ENCODE measurements around the gene GJC1. TPM values are rescaled to one million over a fixed set of nuclear protein-coding genes. Genes with fewer than 3 reads are reported as not detected.

GJC1 gene
- total and polyA plus RNA-seq, 9 of the 15 experiments (the other 6 are each of a cell fraction or from before 2014, with no cell fraction given): 0.04 to 1.4 (median 0.18) TPM; not detected in 1

- TF ChIP-seq, protein P1, sequence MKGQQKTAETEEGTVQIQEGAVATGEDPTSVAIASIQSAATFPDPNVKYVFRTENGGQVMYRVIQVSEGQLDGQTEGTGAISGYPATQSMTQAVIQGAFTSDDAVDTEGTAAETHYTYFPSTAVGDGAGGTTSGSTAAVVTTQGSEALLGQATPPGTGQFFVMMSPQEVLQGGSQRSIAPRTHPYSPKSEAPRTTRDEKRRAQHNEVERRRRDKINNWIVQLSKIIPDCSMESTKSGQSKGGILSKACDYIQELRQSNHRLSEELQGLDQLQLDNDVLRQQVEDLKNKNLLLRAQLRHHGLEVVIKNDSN (CRISPR knock-in tag; IDR thresholded peaks at IDR 0.05): 0 out of 2 replicates have a peak, but pooled peaks have one; percentile 15
- no peak for TF ChIP-seq FOXM1 (IDR thresholded peaks at IDR 0.05; ENCODE audit: low read depth)
- 0 out of 2 replicates have a peak, but pooled peaks have one; percentile 56 for TF ChIP-seq FOXM1 (CRISPR knock-in tag; IDR thresholded peaks at IDR 0.05; ENCODE audit: low read depth)
- TF ChIP-seq JUNB (CRISPR knock-in tag; conservative IDR thresholded peaks at IDR 0.05): 0 out of 2 replicates have a peak, but pooled peaks have one; percentile 3
Measured at GRCh38 chr17:44778656-44779210, 51.4 kb downstream of the GJC1 start (continued).

GRCh38 chr17:44777394-44778348, 52.4 kb downstream of the GJC1 start:
- no TSS peak for BruUV-seq (replicated peaks)
- no peak overlapping the region for H3K4me3 ChIP-seq
- H3K27me3 ChIP-seq (ENCODE audit: control insufficient read depth in 2 of 2, insufficient read depth in 2 of 2, low read length in 2 of 2): peaks cover 8 to 40% of the 10 kb centered on the region in 2 experiments; a peak in 4 of 5 replicates
- POLR2A ChIA-PET: interaction anchor here (0.6 to 0.9 kb wide), 5 partner anchors 18 to 341 kb away, joined by 3 read pairs; no protein-coding TSS in a partner anchor
- FAIRE-seq: no peak
- in situ Hi-C loops (cut with MboI): loop anchor here (10.0 kb wide), 1 partner anchor 237 kb away; no protein-coding TSS in a partner anchor
- peak overlapping the region in 1 of 2 experiments; percentile 37; a peak in 2 of 4 replicates for H3K9ac ChIP-seq (ENCODE audit: insufficient read depth in 1 of 2, low read depth in 2 of 2, low read length in 2 of 2)
- H2AFZ ChIP-seq (ENCODE audit: low read depth, low read length): no peak overlapping the region
- H3K36me3 ChIP-seq (ENCODE audit: control insufficient read depth, insufficient read depth, low read length): no peaks in the 10 kb centered on the region
- peaks cover 5% of the 10 kb centered on the region for H4K20me1 ChIP-seq (replicated peaks; ENCODE audit: control insufficient read depth, insufficient read depth, low read length)
- H3K4me1 ChIP-seq (replicated peaks in 1 of 2; ENCODE audit: control insufficient read depth in 2 of 2, insufficient read depth in 2 of 2, low read length in 2 of 2): peaks cover 10 to 63% of the 10 kb centered on the region in 2 experiments; a peak in 4 of 5 replicates
- no peak overlapping the region for H3K27ac ChIP-seq (ENCODE audit: extremely low read depth, low read depth, low read length)
- no peak for ATAC-seq
- H3K79me2 ChIP-seq (ENCODE audit: control insufficient read depth, insufficient read depth, low read length): no peaks in the 10 kb centered on the region
- CTCF ChIA-PET (ENCODE audit: low intra/inter-chr PET ratio): interaction anchor here (1.5 to 3.8 kb wide), 3 partner anchors 54 to 321 kb away, joined by 4 to 38 read pairs (median 8); no protein-coding TSS in a partner anchor
- no peaks in the 10 kb centered on the region for H3K9me1 ChIP-seq (ENCODE audit: control insufficient read depth, insufficient read depth, low read length)
- intact Hi-C loops (cut with micrococcal nuclease): loop anchor here (5.0 to 10.0 kb wide), 4 partner anchors 65 to 355 kb away; partner anchors contain the start of gene PLCD3
- H3K4me2 ChIP-seq (ENCODE audit: insufficient read depth, low read length): no peak overlapping the region
- TF ChIP-seq, protein P1 (CRISPR knock-in tag; IDR thresholded peaks at IDR 0.05): 0 out of 2 replicates have a peak, but pooled peaks have one; percentile 24
- TF ChIP-seq NFIC (IDR thresholded peaks at IDR 0.05): no peak
- H3K9me3 ChIP-seq (replicated peaks; ENCODE audit: control insufficient read depth, insufficient read depth, low read depth, low read length): no peaks in the 10 kb centered on the region
- DNase-seq (ENCODE audit: extremely low read depth in 1 of 4, low spot score in 3 of 4): no peak
- WGBS (ENCODE audit: insufficient coverage, low coverage, missing lambda C conversion rate): 17% methylated on average over 18 of the region's 20 CpGs
